ENCODE data around the gene RAB3IP.
"Not testable (repeated sequence)": the region's sequence is repeated elsewhere in the genome, so short reads cannot be mapped to it uniquely, and the experiment has no call there.

Gene RAB3IP

GRCh38 chr12:69756088-69756755, 17.6 kb downstream of the RAB3IP start:
- DNase-seq = no peak

- DNase-seq = no peak
These were observed 19.4 kb downstream of the RAB3IP start for GRCh38 chr12:69758105-69758504.

- DNase-seq = not testable (repeated sequence)
These were observed 20.9 kb downstream of the RAB3IP start for GRCh38 chr12:69759581-69759980.

- DNase-seq = no peak
These were observed 26.9 kb downstream of the RAB3IP start for GRCh38 chr12:69765515-69765914.

- DNase-seq = no peak
These were observed 27.6 kb downstream of the RAB3IP start for GRCh38 chr12:69766260-69766659.

- DNase-seq = peak in 1 of 51 donors; percentile 12
These were observed 41.3 kb downstream of the RAB3IP start for GRCh38 chr12:69779928-69780327.

GRCh38 chr12:69783365-69783764, 44.7 kb downstream of the RAB3IP start:
- DNase-seq = no peak

- DNase-seq = no peak
These were observed 50.7 kb downstream of the RAB3IP start for GRCh38 chr12:69789351-69789750.

GRCh38 chr12:69792533-69792932, 53.9 kb downstream of the RAB3IP start:
- no peak for DNase-seq

GRCh38 chr12:69807101-69807897, 68.6 kb downstream of the RAB3IP start:
- not testable (repeated sequence) for DNase-seq

GRCh38 chr12:69810870-69811498, 72.3 kb downstream of the RAB3IP start:
- no peak for DNase-seq

GRCh38 chr12:69816082-69816481, 77.4 kb downstream of the RAB3IP start:
- DNase-seq = no peak

- DNase-seq = no peak
These were observed 82.4 kb downstream of the RAB3IP start for GRCh38 chr12:69821032-69821455.

- peak in 13 of 51 donors; percentile 0 to 66 (median 12) for DNase-seq
These were observed 82.9 kb downstream of the RAB3IP start for GRCh38 chr12:69821456-69822159.

- peak in 1 of 51 donors; percentile 48 for DNase-seq
These were observed 83.7 kb downstream of the RAB3IP start for GRCh38 chr12:69822201-69822860.

GRCh38 chr12:69824028-69824427, 85.4 kb downstream of the RAB3IP start:
- DNase-seq = no peak

- no peak for DNase-seq
These were observed 86.4 kb downstream of the RAB3IP start, which contains the start of gene MYRFL for GRCh38 chr12:69824966-69825560. TSS of gene MYRFL (plus strand) at chr12:69825227. CDS start at chr12:69825518, 291 bp downstream.

- DNase-seq = no peak
These were observed 90.2 kb downstream of the RAB3IP start for GRCh38 chr12:69828897-69829296.

- no peak for DNase-seq
These were observed 95.0 kb downstream of the RAB3IP start for GRCh38 chr12:69833696-69834095.

- DNase-seq = no peak
These were observed 95.5 kb downstream of the RAB3IP start for GRCh38 chr12:69834147-69834546.

- no peak for DNase-seq
These were observed 95.9 kb downstream of the RAB3IP start for GRCh38 chr12:69834576-69834975.

All from hypothalamus (tissue), 51 donors.